Prostate gland (tissue), 2 donors: ENCODE results near the gene DDN.

Experiments used
- CTCF ChIP-seq, 4 experiments: fragments of 200-600 bp in 2 of 4; fragments of 450-650 bp in 2 of 4; sonication (generic) in 2 of 4; IDR thresholded peaks; 1 replicate in 3 of 4; 2 replicates in 1 of 4; pipeline ENCODE4 v1.5.1; 2016 to 2019; ENCODE audit warnings: antibody characterized with exemption in 4 of 4, mild to moderate bottlenecking in 2 of 4, moderate library complexity in 2 of 4
- POLR2A ChIP-seq: fragments of 450-650 bp; IDR thresholded peaks from one replicate; pipeline ENCODE4 v1.6.1; 2016; ENCODE audit warnings: antibody characterized with exemption, mild to moderate bottlenecking
- POLR2AphosphoS5 ChIP-seq: sonication (generic); formaldehyde crosslinking; IDR thresholded peaks from one replicate; pipeline ENCODE4 v1.6.1; 2017; ENCODE audit warnings: antibody characterized with exemption

- TF ChIP-seq POLR2AphosphoS5 (no peak), POLR2A (no peak), CTCF (IDR thresholded peaks at IDR 0.05) (no peak)
These were observed 13.6 kb upstream of the DDN start for GRCh38 chr12:49012739-49013138.
